Activated CD4-positive, alpha-beta T cell treated with anti-CD3 and anti-CD28 coated beads, Interleukin-2, amount 10 ng/mL, durations not matched to agents 24 days and 14 days (primary cell): Measurements from ENCODE around the gene DAZAP2. TPM values are rescaled to one million over a fixed set of nuclear protein-coding genes. Genes with fewer than 3 reads are reported as not detected.
A peak's percentile ranks its signal among the peaks of the same experiment; 100 is the strongest.
"Not testable (repeated sequence)": the region's sequence is repeated elsewhere in the genome, so short reads cannot be mapped to it uniquely, and the experiment has no call there.

Experiments used
- DNase-seq: peaks from one replicate; pipeline ENCODE4 v3.0.0; 2022
- H3K27ac Mint-ChIP-seq: one replicate; pipeline ENCODE4 v1.8.0; 2022; ENCODE audit warnings: mild to moderate bottlenecking, mixed read lengths
- H3K27me3 Mint-ChIP-seq: one replicate; pipeline ENCODE4 v1.8.0; 2022; ENCODE audit warnings: mixed read lengths
- H3K36me3 Mint-ChIP-seq: one replicate; pipeline ENCODE4 v1.8.0; 2022; ENCODE audit warnings: low read depth, mild to moderate bottlenecking, mixed read lengths
- H3K4me1 Mint-ChIP-seq: one replicate; pipeline ENCODE4 v1.8.0; 2021; ENCODE audit warnings: mixed read lengths
- H3K4me3 Mint-ChIP-seq: one replicate; pipeline ENCODE4 v1.8.0; 2022; ENCODE audit warnings: mild to moderate bottlenecking, moderate library complexity, mixed read lengths
- H3K9me3 Mint-ChIP-seq: one replicate; pipeline ENCODE4 v1.8.0; 2021; ENCODE audit warnings: mixed read lengths
- intact Hi-C: fragments of 100-400 bp; cut with micrococcal nuclease; formaldehyde crosslinking; loops from one replicate; pipeline ENCODE4 v1.15.1; 2023
- total RNA-seq: library from RNA; stranded (reverse); gene quantifications from 2 replicates; pipeline ENCODE4 v1.2.3, GENCODE V29; 2022

The DAZAP2 gene
- total RNA-seq, 1 donor from 2014 or later: 146 TPM

DNA sequence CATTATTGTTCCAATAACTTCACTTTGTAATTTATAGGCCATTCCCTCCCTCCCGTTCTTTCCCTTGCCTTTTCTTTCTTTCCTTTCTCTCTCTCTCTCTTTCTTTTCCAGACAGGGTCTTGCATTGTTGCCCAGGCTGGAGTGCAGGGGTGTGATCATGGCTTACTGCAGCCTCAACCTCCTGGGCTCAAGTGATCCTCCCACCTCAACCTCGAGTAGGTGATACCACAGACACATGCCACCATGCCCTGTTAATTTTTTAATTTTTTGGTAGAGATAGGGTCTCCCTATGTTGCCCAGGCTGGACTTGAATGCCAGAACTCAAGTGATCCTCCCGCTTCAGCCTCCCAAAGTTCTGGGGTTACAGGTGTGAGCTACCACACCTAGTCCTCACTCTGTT lies 14.0 kb upstream of the DAZAP2 start:
- no peak overlapping the region for H3K27ac Mint-ChIP-seq
- H3K9me3 Mint-ChIP-seq: no peaks in the 10 kb centered on the region
- intact Hi-C loops: no loop called here
- H3K36me3 Mint-ChIP-seq: no peaks in the 10 kb centered on the region
- no peaks in the 10 kb centered on the region for H3K27me3 Mint-ChIP-seq
- no peaks in the 10 kb centered on the region for H3K4me1 Mint-ChIP-seq
- H3K4me3 Mint-ChIP-seq: no peak overlapping the region
- no peak for DNase-seq

DNA sequence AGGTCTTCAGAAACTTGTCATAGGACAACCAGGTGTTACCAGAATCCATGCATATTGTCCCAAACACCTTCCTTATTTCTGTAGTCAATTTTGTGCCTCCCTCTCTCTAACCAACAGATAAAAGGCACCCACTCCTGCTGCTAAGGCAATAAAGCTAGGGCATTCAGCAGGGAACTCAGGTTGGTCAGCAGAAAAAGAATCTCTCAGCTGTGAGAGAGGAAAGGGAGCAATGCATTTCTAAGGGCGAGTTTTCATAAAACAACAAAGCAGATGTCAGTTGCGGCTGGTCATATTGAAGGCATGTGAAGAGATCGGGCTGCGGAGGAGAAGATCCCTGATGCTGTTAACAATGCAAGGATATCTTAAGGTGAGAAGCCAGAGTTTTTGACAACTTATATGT lies 13.4 kb upstream of the DAZAP2 start:
- Mint-ChIP-seq H3K4me3 (no peak overlapping the region), H3K4me1 (no peaks in the 10 kb centered on the region), H3K27ac (no peak overlapping the region), H3K27me3 (no peaks in the 10 kb centered on the region), H3K36me3 (no peaks in the 10 kb centered on the region), H3K9me3 (no peaks in the 10 kb centered on the region)
- intact Hi-C loops: no loop called here
- DNase-seq: no peak

DNA sequence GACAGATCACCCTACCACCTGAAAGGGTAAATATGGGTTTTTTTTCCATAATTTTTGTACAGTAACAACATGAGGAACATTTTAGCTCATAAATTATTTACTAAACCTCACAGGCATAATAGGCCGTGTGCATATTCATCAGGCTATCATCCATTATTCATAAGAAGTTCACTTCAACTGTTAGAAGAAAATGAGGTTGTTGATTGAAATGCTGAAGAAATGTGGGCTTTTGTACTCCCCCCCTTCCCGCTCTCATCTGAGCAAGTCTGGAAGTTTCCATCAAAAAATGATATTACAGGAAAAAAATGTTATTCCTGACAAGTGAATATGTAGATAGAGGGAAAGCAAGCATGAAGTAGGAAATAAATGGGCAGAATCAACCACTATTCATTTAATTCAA lies 12.9 kb upstream of the DAZAP2 start:
- Mint-ChIP-seq H3K4me3 (no peak overlapping the region), H3K36me3 (no peaks in the 10 kb centered on the region), H3K4me1 (no peaks in the 10 kb centered on the region), H3K27ac (no peak overlapping the region), H3K9me3 (no peaks in the 10 kb centered on the region), H3K27me3 (no peaks in the 10 kb centered on the region)
- no peak for DNase-seq
- intact Hi-C loops: no loop called here

DNA sequence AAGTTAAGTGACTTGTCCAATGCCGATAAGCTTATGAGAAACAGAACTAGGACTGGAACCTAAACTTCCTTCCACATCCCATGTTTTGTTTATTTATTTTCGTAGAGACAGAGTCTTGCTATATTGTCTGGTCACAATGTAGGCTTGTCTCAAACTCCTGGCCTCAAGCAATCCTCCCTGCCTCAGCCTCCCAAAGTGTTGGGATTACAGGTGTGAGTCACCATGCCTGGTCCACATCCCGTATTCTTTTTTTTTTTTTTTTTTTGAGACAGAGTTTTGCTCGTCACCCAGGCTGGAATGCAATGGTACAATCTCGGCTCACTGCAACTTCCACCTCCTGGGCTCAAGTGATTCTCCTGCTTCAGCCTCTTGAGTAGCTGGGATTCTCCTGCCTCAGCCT lies 11.5 kb upstream of the DAZAP2 start:
- H3K4me3 Mint-ChIP-seq, H3K27ac Mint-ChIP-seq, H3K4me1 Mint-ChIP-seq, H3K36me3 Mint-ChIP-seq, DNase-seq, H3K27me3 Mint-ChIP-seq, intact Hi-C loops, H3K9me3 Mint-ChIP-seq: not testable (repeated sequence)

DNA sequence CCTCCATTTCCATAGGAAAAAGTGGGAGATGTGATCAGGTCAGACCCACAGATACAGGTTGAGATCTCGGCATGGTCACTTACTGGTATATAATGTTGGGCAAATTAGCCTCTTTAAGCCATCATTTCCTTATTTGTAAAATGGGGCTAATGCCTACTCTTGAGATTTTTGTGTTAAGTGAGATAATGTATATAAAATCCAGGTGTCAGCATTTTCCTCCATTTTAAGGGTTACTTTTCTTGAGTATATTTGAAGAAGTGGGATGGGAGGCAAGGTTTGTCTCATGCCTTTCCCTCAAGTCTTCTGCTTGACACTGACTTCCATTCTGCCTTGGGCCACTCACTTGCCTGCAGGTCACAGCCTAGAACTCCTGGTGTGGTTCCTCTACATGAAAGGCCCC lies 10.7 kb upstream of the DAZAP2 start:
- peaks cover 2% of the 10 kb centered on the region for H3K27me3 Mint-ChIP-seq

DNA sequence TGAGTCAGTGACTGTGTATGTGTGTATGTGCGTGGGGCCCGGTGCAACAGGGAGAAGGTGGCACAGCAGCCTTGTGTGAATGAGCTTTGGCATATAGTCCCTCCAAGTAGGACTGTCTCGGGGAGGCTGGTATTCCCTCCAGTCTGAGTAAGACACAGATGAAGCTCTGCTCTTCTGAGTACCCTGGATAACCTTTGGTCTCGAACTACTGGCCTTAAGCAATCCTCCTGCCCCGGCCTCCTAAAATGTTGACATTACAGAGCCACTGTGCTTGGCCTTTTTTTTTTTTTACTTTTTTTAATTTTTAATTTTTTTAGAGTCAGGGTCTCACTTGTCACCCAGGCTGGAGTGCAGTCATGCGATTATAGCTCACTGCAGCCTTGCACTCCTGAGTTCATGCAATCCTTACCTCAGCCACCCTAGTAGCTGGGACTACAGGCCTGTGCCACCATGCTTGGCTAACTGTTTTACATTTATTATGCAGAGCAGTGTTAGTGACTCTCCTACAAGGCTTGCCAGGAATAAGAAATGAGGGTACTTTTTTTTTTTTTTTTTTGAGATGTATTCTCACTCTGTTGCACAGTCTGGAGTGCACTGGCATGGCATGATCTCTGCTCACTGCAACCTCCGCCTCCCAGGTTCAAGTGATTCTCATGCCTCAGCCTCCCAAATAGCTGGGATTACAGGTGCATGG lies 9.4 kb upstream of the DAZAP2 start:
- Mint-ChIP-seq H3K27ac (no peak overlapping the region), H3K4me3 (no peak overlapping the region), H3K27me3 (peaks cover 6% of the 10 kb centered on the region), H3K36me3 (no peaks in the 10 kb centered on the region), H3K9me3 (no peaks in the 10 kb centered on the region), H3K4me1 (no peaks in the 10 kb centered on the region)
- intact Hi-C loops: no loop called here
- no peak for DNase-seq

More for the DNA sequence above, 10.7 kb upstream of the DAZAP2 start:
- Mint-ChIP-seq H3K36me3 (no peaks in the 10 kb centered on the region), H3K4me1 (no peaks in the 10 kb centered on the region), H3K9me3 (no peaks in the 10 kb centered on the region), H3K27ac (no peak overlapping the region), H3K4me3 (no peak overlapping the region)
- DNase-seq: no peak
- intact Hi-C loops: no loop called here

DNA sequence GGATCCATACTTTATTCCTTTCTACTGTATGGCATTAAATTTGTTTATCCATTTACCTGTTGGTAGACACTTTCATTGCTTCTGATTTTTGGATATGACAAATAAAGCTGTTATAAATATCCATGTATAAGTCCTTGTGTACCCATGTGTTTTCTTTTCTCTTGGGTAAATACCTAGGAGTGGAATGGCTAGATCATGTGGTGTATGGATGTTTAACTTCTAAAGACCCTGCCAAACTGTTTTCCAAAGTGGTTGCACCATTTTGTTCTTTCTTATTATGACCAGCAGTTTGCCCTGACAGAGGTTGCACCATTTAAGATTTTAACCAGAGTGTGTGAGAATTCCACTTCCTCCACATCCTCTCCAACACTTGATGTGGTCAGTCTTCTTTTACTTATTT lies 6.0 kb upstream of the DAZAP2 start:
- intact Hi-C loops: no loop called here
- Mint-ChIP-seq H3K27me3 (peaks cover 6% of the 10 kb centered on the region), H3K4me3 (no peak overlapping the region), H3K9me3 (no peaks in the 10 kb centered on the region), H3K27ac (no peak overlapping the region), H3K4me1 (peaks cover 1% of the 10 kb centered on the region), H3K36me3 (no peaks in the 10 kb centered on the region)
- no peak for DNase-seq

DNA sequence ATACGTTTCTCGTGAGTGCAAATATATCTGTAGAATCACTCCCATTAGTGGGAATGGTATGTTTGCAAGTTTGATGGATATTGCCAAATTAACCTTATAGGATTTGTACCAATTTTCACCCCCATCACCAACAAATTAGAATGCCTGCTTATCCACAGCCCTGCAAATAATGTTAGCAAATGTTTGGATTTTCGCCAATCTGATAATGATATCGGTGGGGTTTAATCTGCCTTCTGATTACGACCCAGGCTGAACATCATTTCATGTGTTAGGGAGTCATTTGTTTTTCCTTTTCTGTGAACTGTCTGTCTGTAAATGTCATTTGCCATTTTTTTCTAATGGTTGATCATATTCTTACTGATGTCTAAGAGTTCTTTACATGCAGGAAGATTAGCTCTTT lies 4.1 kb upstream of the DAZAP2 start:
- intact Hi-C loops: no loop called here
- Mint-ChIP-seq H3K27ac (no peak overlapping the region), H3K4me1 (peaks cover 9% of the 10 kb centered on the region)

DNA sequence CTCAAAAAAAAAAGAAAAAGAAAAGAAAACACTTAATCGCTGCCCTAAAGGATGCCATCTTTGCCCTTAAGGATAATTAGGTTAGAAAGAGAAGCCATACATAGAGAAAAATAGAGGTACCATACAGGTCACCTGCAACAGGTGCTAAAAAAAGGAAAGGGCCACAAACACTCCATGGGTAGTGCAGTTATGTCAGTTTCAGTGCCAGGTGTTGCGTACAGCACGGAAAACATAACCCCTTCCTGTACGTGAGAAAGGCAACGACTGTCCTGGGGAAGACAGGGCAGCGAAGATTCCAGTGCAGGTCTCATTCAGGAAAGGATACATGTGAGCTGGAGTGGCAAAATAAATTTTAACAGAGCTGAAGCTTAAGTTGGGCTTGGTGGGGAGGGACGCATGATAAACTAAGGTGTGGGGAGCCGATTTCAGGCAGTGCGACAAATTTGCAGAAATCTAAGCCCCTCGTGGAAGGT lies 553 bp upstream of the DAZAP2 start:
- H3K4me1 Mint-ChIP-seq: peaks cover 37% of the 10 kb centered on the region
- peaks cover 33% of the 10 kb centered on the region for H3K36me3 Mint-ChIP-seq
- H3K9me3 Mint-ChIP-seq: no peaks in the 10 kb centered on the region
- peaks cover 3% of the 10 kb centered on the region for H3K27me3 Mint-ChIP-seq
- intact Hi-C loops: loop anchor here (1.0 to 5.0 kb wide), 6 partner anchors 20 to 476 kb away; partner anchors contain the start of genes ATF1, CSRNP2, POU6F1 and SMAGP
- H3K4me3 Mint-ChIP-seq: peak overlapping the region; percentile 93
- DNase-seq: peak; percentile 79
- peak overlapping the region; percentile 100 for H3K27ac Mint-ChIP-seq

More for the DNA sequence above, 4.1 kb upstream of the DAZAP2 start:
- no peak overlapping the region for H3K4me3 Mint-ChIP-seq
- no peak for DNase-seq
- H3K36me3 Mint-ChIP-seq: peaks cover 4% of the 10 kb centered on the region
- H3K27me3 Mint-ChIP-seq: peaks cover 6% of the 10 kb centered on the region
- H3K9me3 Mint-ChIP-seq: no peaks in the 10 kb centered on the region

DNA sequence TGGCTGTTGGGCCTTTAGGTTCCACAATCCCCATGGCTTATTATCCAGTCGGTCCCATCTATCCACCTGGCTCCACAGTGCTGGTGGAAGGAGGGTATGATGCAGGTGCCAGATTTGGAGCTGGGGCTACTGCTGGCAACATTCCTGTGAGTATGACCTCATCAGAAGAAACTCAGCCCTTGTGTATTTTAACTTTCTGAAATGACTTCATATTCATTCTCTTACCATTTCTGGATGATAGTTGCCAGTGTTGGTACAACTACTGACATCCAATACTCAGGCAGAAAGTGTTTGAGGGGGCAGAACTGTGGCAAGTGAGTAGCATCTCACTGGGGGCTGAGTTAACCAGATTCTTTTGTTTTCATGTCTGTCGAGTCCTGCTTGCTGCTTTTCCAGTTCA lies 2.3 kb downstream of the DAZAP2 start:
- peak overlapping the region; percentile 70 for H3K27ac Mint-ChIP-seq
- H3K27me3 Mint-ChIP-seq: no peaks in the 10 kb centered on the region
- intact Hi-C loops: no loop called here
- H3K9me3 Mint-ChIP-seq: no peaks in the 10 kb centered on the region
- DNase-seq: no peak
- peaks cover 52% of the 10 kb centered on the region for H3K4me1 Mint-ChIP-seq
- H3K4me3 Mint-ChIP-seq: peak overlapping the region; percentile 93
- peaks cover 41% of the 10 kb centered on the region for H3K36me3 Mint-ChIP-seq

DNA sequence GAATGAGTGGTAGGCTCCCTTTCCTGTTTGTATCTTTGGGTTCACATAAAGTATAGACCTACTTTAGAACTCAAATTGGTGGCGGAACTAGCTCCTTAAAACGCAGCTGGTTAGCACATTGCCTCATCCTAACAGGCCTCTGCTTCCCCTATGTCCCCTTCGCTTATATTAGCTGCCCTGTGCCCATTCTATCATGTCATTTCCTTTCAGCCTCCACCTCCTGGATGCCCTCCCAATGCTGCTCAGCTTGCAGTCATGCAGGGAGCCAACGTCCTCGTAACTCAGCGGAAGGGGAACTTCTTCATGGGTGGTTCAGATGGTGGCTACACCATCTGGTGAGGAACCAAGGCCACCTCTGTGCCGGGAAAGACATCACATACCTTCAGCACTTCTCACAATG lies 3.5 kb downstream of the DAZAP2 start:
- peak overlapping the region; percentile 80 for H3K27ac Mint-ChIP-seq
- peaks cover 46% of the 10 kb centered on the region for H3K36me3 Mint-ChIP-seq
- no peaks in the 10 kb centered on the region for H3K27me3 Mint-ChIP-seq
- intact Hi-C loops: no loop called here
- no peak for DNase-seq
- H3K9me3 Mint-ChIP-seq: no peaks in the 10 kb centered on the region
- H3K4me3 Mint-ChIP-seq: peak overlapping the region; percentile 19
- H3K4me1 Mint-ChIP-seq: peaks cover 61% of the 10 kb centered on the region

DNA sequence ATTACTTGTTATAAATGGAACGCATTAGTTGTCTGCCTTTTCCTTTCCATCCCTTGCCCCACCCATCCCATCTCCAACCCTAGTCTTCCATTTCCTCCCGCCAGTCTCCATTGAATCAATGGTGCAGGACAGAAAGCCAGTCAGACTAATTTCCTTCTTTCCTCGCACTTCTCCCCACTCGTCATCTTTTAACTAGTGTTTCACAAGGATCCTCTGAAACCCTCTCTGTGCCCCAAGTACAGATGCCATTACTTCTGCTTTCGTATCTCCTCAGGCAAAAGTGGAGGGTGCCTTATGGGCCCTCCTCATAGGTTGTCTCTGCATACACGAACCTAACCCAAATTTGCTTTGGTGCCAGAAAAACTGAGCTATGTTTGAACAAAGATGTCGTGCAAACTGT lies 4.2 kb downstream of the DAZAP2 start:
- Mint-ChIP-seq H3K4me3 (no peak overlapping the region), H3K9me3 (no peaks in the 10 kb centered on the region), H3K27ac (peak overlapping the region; percentile 39), H3K4me1 (peaks cover 66% of the 10 kb centered on the region), H3K36me3 (peaks cover 46% of the 10 kb centered on the region), H3K27me3 (no peaks in the 10 kb centered on the region)
- no peak for DNase-seq
- intact Hi-C loops: no loop called here

DNA sequence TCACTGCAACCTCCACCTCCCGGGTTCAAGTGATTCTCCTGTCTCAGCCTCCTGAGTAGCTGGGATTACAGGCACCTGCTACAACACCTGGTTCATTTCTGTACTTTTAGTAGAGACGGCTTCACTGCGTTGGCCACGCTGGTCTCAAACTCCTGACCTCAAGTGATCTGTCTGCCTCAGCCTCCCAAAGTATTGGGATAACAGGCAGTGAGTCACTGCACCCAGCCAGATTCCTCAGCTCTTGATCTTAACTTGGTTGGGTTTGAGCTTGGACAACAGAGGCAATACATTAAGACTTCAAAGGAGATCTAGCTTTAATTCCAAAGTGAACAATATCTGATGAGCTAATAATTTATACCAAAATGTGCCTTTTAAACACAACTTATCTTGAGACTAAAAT lies 5.6 kb downstream of the DAZAP2 start:
- Mint-ChIP-seq H3K36me3 (peaks cover 42% of the 10 kb centered on the region), H3K9me3 (no peaks in the 10 kb centered on the region), H3K27me3 (no peaks in the 10 kb centered on the region), H3K4me1 (peaks cover 64% of the 10 kb centered on the region), H3K27ac (no peak overlapping the region), H3K4me3 (no peak overlapping the region)
- intact Hi-C loops: no loop called here
- DNase-seq: no peak

DNA sequence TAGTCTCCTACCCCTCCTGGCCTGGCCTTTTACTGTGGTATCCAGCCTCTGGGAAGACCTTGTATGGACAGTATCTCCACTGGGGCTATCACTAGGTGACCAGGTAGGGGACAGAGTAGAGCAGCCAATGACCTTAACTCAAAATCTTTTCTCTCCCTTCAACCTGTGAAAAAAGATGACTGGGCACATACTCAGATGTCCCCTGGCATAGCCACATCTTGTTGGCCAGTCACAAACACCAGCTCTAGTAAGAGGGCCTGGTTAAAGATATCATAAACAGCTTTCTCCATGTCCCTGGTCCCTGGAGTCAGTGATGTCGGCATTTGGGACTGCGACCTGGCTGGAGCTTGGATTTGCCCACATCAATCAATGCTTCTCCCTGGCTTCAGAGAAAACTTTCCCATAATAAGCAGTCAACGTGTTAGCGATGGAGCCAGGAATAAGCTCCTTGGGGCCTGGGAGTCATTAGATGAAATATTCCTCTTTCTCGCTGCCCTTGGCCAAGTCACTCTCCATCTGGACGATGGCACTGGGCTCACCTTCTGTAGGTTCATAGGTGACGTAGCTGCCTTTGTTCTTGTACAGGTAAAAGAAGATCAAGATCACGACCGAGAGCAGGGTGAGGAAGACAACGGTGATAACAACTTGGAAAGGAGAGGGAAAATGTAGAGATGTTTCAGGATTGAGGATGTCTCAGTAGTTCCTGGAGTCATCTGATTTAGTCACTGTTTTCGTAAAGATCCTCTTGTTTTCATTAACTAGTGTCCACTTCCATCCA lies 7.0 kb downstream of the DAZAP2 start:
- H3K27me3 Mint-ChIP-seq: no peaks in the 10 kb centered on the region
- peaks cover 33% of the 10 kb centered on the region for H3K36me3 Mint-ChIP-seq
- peak; percentile 61 for DNase-seq
- H3K4me1 Mint-ChIP-seq: peaks cover 53% of the 10 kb centered on the region
- H3K9me3 Mint-ChIP-seq: no peaks in the 10 kb centered on the region
- intact Hi-C loops: no loop called here
- H3K4me3 Mint-ChIP-seq: peak overlapping the region; percentile 32
- H3K27ac Mint-ChIP-seq: peak overlapping the region; percentile 77
